ENCODE results near the gene CACNG4.

CACNG4 gene

DNA sequence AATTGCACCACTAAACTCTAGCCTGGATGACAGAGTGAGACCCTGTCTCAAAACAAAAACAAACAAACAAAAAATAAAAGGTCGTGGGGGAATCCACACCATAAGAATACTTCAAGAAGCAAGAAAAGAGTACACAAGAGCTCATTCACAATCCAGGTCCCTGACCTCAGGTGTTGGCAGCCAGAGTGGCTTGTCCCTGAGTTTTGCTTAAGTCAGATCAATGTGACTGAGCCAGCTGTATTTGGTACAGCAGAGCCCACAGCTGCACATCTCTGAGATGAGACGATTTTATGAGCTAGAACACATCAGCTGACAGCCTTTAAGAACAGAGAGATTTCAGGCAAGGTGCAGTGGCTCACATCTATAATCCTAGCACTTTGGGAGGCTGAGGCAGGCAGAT lies 102.2 kb downstream of the CACNG4 start:
- no peak for DNase-seq (ENCODE audit: low spot score)

DNA sequence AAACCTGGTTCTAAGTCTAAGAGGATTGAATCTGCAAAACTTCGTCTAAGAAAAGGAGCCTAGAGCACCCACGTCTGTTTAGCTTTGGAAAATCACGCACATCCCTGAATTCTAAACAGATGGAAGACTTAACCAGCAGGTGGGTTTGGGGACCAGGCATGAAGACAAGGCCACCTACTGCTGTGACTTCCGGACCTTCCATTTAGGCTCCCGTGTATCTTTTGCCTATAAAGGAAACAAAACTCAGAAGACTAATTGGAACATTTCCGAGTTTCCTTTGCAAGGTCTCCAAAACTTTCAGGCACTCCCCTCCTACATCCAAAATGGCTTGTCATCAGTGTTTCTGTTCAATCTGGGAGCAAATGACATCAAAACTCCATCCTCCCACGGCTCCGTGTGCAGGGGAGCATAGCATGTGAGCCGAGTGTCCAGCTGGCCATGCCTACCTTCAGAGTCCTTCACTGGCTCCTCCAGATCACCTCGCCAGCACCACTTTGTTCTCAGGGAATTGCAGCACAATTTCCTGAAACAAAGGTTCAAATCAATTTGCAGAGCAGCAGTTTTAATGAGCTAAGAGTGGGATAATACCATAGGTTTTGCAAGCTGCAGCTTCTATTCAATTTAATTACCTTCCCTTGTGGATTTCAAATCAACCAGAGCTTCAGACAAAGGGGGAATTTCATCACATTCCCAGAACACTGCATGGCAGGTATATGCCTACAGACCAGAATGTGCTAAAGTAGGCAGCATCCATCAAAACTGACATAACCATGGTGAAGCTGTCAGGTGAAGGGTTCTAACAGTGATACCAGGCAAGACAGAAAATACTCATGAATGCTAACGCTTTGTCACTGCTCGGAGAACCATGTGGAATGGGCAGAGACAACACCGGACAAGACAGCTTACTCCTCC lies 103.3 kb downstream of the CACNG4 start:
- DNase-seq (ENCODE audit: low spot score), result no peak

DNA sequence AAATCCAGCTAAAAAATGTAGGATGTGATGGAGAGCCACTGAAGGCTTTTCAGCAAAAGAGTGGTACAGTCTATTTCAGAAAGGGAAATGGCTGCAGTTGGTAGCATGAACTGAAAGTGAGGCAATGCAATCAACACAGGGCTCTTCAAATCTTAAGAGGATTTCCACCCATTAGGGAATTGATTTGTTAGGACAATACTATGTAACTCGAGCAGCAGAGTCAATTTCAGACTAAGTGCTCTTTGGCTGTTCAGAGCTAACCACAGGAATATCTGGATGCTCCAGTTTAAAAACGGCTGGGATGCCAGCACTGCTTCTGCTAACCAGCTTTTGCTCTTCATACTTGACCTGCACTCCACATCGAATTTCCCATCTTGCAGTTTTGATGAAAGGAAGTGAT lies 104.5 kb downstream of the CACNG4 start:
- no peak for DNase-seq (ENCODE audit: low spot score)

DNA sequence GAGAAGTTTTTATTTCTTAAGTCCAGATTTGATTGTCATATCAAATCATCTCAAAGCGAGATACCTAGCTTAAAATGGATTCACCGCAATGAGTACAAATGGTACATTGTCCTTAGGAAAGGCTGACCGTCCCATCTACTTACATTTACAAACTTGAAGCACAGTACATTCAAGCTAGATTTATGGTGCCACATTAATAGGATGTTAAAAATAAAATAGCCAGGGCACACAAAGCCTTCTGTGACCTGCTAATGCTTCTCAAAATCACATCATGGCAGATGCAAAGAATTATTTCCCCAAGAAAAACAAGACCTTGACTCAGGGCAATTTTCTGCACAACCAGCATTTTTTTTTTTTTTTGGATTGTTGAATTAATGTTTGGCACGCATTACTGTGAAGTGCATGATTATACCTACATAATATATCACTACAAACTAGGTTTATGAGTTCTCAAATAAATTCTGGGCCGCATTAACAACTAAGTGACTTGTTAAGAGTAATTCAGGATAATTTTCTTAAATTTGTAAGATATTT lies 105.2 kb downstream of the CACNG4 start:
- no peak for DNase-seq (ENCODE audit: low spot score)

DNA sequence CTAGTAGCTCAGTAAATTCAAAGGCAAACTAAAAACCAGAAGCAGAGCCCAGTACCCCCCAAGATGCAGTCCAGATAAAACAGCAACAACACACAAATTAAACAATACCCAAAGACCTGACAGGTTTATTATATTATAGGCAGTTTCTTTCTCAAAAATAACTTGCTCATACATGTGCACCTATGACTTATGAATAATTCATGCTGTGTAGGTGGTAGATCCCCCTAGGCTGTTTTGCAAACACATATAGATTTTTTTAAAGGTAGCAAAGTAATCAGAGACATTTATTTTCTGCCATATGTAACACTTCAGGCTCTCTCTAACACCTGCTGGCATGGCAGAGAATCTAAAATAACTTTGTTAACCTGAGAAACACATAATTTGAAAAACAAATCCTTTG lies 107.1 kb downstream of the CACNG4 start:
- no peak for DNase-seq (ENCODE audit: low spot score)

DNA sequence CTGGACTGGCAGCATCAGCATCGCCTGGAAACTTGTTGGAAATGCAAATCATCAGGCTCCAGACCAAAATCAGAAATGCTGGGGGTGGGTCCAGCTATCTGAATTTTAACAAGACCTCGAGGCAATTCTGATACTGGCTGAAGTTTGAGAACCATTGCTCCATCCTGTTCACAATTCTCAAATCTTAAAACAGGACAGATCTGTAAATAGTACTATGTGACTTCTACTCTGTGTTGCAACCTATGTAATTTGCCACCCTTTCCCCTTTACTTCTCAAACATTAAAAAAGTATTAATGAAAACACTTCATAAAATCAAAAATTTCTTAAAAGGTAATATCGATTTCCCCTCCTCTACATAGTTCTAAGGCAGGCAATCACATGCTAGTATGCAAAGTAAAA lies 108.4 kb downstream of the CACNG4 start:
- DNase-seq (ENCODE audit: low spot score), result no peak

DNA sequence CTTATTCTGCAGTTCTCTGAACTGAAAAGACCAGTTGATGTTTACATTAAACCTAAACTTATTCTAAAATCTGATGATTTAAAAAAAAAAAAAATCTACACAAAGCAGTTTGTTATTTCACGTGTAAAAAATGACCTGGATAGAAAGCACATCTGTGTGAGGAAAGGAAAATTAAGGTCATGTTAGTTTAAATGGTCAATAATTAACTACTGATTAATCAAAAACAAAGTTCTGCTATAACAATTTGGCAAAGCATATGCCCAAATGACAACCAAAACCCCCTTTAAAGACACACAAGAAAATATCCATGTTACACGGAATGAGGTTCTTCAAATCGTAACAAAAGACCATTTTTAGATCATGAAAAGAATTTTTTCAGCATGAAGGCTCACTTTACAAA lies 110.3 kb downstream of the CACNG4 start:
- no peak for DNase-seq (ENCODE audit: low spot score)

DNA sequence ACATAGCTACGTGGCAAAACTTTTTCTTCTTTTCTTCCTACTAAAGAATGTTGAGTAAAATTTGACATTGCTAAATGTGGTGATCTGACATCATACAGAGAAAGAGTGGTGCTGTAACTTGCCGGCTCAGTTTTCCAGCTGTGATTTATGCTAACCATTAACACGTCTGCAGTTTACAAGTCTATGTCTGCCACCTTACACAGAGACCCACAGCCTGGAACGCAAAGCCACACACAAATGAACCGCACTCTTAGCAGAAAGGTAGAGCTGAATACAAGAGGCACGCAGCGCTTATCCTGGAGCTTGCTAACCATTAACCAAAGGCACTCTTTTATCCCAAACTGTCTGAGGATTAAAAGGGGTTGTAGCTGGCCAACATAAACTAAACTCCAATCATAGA lies 111.8 kb downstream of the CACNG4 start:
- DNase-seq (ENCODE audit: low spot score), result no peak

DNA sequence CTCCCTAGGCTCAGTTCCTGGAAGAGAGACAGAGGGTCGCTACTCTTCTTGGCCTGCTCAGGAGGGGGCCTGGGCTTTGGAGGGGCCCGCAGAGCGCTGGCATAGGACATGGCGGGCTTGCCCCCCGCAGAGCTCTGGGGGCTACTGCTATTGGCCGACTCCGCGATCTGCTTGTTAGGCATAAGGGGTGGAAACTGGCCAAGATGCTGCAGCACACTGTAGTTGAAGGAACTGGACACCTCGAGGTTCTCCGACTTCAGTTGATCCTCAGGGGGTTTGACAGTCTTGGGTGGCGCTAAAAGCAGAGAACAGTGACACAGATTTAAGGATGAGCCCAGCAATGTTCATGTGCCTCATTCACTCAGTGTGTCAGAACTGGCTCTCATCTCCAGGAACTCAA lies 113.8 kb downstream of the CACNG4 start:
- no peak for DNase-seq (ENCODE audit: low spot score)

DNA sequence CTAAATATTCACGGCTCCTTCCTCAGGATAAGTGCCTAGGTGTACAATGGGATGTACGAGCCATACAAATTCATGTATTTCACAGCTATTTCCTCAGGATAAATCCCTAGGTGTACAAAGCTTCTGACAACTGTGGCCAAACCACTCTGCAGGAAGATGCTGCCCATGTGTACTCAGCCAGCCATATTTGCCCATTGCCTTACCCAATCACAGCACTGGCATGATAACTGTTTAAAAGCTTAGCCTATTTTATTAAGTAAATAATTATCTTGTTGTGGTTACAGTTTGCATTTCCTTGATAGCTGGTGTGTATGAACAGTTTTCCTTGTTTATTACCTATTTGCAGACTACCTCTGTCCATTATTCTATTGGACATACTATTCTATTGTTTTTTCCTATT lies 115.0 kb downstream of the CACNG4 start:
- no peak for DNase-seq (ENCODE audit: low spot score)

DNA sequence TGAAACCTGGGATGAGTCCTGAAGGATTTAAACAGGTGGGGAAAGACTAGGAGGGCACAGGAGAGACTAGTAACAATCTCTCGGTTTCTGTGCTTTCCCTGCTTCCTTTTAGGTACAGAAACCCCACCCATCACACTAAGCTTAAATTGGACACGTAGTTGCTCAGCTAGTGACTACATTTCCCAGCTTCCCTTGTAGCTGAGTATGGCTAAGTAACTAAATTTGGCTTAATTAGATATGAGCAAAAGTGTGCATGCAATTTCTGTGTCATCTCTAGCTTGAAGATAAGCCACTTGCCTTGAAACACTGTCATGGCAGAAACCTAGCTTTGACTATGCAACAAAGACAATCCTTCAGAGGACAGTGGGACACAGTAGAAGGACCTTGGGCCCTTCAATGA lies 116.3 kb downstream of the CACNG4 start:
- no peak for DNase-seq (ENCODE audit: low spot score)

DNA sequence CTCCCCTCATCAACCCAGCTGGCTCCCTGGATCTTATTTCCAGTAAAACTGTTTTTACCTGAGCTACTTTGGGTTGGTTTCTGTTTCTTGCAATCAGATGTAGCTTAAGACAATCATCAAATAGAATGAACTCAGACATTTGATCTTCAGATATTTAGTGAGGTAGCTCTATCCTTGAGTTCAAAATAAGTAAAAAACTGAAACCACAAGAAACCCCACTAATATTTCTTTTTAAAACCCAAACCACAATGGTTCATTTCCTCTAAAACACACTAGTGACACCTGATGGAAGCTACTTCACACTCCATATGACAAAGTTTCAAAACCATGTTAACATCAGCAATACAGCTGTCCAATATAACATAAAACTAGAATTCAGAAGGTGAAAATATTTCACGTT lies 117.6 kb downstream of the CACNG4 start:
- no peak for DNase-seq (ENCODE audit: low spot score)

All from Ammon's horn (tissue), 1 donor.